AG04450 (cell line): ENCODE measurements around the gene KIAA2012. TPM values are rescaled to one million over a fixed set of nuclear protein-coding genes. Genes with fewer than 3 reads are reported as not detected.

Experiments used
- CTCF ChIA-PET: fragments of 300-600, 350-600 bp; formaldehyde crosslinking; extraction: SDS; loops from one replicate; lab custom pipeline; 2022; ENCODE audit warnings: antibody characterized with exemption, inconsistent platforms; lab: Charles Lee
- POLR2A ChIA-PET: fragments of 350-600 bp; formaldehyde crosslinking; extraction: SDS; loops from one replicate; lab custom pipeline; 2021; ENCODE audit warnings: antibody characterized with exemption, inconsistent platforms; lab: Yijun Ruan, JAX
- DNase-seq: peaks from one replicate; pipeline ENCODE4 v3.0.0-alpha.2; 2011; ENCODE audit warnings: low read depth, low spot score
- H3K27ac ChIP-seq: one replicate; pipeline ENCODE4 v1.5.1; 2012; ENCODE audit warnings: low read depth, low read length, control low read depth
- H3K27me3 ChIP-seq: one replicate; pipeline ENCODE4 v1.6.0; 2012; ENCODE audit warnings: low read length; ENCODE audit not compliant: control insufficient read depth, insufficient read depth
- H3K4me3 ChIP-seq: 2 replicates; pipeline ENCODE4 v1.5.1; 2011; ENCODE audit warnings: mild to moderate bottlenecking, low read depth, low read length, control low read depth
- H3K9me3 ChIP-seq: 2 replicates; pipeline ENCODE4 v1.5.1; 2012; ENCODE audit warnings: low read length; ENCODE audit not compliant: control insufficient read depth, insufficient read depth
- CTCF ChIP-seq: IDR thresholded peaks from 2 replicates; pipeline ENCODE4 v1.5.1; 2011; ENCODE audit warnings: low read depth, low read length, control low read depth, inconsistent platforms
- polyA plus RNA-seq: library from polyadenylated mRNA; depleted of rRNA; stranded (reverse); fragments of >200 nt; gene quantifications from 2 replicates; pipeline ENCODE4 v1.2.3, GENCODE V29; 2011

The KIAA2012 gene
- polyA plus RNA-seq, 1 experiment, result 0.12 TPM

- no peak for DNase-seq
- Histone ChIP-seq H3K9me3 (no peaks in the 10 kb centered on the region), H3K27ac (no peak overlapping the region), H3K27me3 (no peaks in the 10 kb centered on the region), H3K4me3 (no peak overlapping the region)
- TF ChIP-seq CTCF, result no peak
- ChIA-PET CTCF (interaction anchor here (1.2 kb wide), 1 partner anchor 8 kb away, joined by 3 read pairs; no protein-coding TSS in a partner anchor), POLR2A (interaction anchor here (0.6 to 1.2 kb wide), 2 partner anchors 42 to 412 kb away, joined by 3 to 5 read pairs; no protein-coding TSS in a partner anchor)
These were observed 113.7 kb downstream of the KIAA2012 start for GRCh38 chr2:202186641-202187202.

- no peak for TF ChIP-seq CTCF
- no peaks in the 10 kb centered on the region for H3K9me3 ChIP-seq
- ChIA-PET POLR2A (no interaction called here), CTCF (interaction anchor here (1.2 kb wide), 1 partner anchor 9 kb away, joined by 3 read pairs; no protein-coding TSS in a partner anchor)
- H3K4me3 ChIP-seq, result no peak overlapping the region
- no peaks in the 10 kb centered on the region for H3K27me3 ChIP-seq
- H3K27ac ChIP-seq, result no peak overlapping the region
- DNase-seq, result no peak
These were observed 114.5 kb downstream of the KIAA2012 start for GRCh38 chr2:202187570-202187969.

- CTCF ChIA-PET, result interaction anchor here (1.3 kb wide), 1 partner anchor 15 kb away, joined by 3 read pairs; no protein-coding TSS in a partner anchor
These were observed 120.2 kb downstream of the KIAA2012 start for GRCh38 chr2:202193305-202193704.

DNA sequence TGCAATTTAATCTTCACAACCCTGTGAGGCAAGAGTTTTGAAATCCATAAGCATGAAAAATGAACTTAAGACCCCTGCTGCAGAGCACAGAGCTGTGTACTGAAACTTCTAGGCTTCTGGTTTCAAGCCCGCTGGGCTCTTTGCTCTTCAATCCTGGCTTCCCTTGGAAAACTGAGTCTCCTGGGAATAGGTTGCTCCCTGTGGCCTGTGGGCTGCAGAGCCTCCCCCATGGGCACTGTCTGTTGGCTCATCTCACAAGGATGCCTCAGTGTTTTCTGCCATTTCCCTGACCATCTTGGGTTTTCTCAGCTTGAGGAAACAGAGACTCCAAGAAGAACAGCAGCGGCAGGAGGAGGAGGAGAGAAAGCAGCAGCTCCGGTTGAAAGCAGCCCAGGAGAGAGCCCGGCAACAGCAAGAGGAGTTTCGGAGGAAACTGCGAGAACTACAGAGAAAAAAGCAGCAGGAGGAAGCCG, 120.9 kb downstream of the KIAA2012 start:
- no peak for DNase-seq
- Histone ChIP-seq H3K4me3 (no peak overlapping the region), H3K9me3 (no peaks in the 10 kb centered on the region; the same call in 1 of the 2 replicates), H3K27me3 (no peaks in the 10 kb centered on the region), H3K27ac (no peak overlapping the region)
- TF ChIP-seq CTCF, result no peak
- ChIA-PET CTCF (interaction anchor here (0.7 to 1.3 kb wide), 2 partner anchors 14 to 15 kb away, joined by 3 read pairs; no protein-coding TSS in a partner anchor), POLR2A (no interaction called here)

More at GRCh38 chr2:202193305-202193704, 120.2 kb downstream of the KIAA2012 start:
- no peak for DNase-seq
- Histone ChIP-seq H3K9me3 (no peaks in the 10 kb centered on the region; the same call in 1 of the 2 replicates), H3K4me3 (no peak overlapping the region), H3K27me3 (no peaks in the 10 kb centered on the region), H3K27ac (no peak overlapping the region)
- TF ChIP-seq CTCF, result no peak
- POLR2A ChIA-PET, result no interaction called here

DNA sequence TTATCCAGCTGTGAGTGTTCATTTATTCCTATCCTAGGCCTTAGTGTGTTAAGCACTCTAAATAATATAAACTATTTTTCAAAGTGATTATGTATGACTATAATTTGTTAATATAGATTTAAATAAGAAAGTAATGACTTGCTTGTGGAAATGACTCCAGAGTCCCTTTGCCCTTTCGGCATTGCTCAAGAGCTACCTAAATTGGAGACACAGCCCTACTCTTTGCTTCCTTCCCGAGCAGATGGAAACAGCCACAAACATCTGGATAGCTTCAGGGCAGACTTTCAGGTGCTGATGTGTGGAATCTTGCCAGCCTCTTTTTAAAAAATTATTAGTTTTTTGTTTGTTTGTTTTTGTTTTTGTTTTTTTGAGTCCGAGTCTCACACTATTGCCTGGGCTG, 121.4 kb downstream of the KIAA2012 start:
- TF ChIP-seq CTCF, result no peak
- POLR2A ChIA-PET, result no interaction called here
- DNase-seq, result no peak
- CTCF ChIA-PET, result interaction anchor here (0.7 to 1.3 kb wide), 2 partner anchors 15 to 16 kb away, joined by 3 read pairs; no protein-coding TSS in a partner anchor
- Histone ChIP-seq H3K27me3 (no peaks in the 10 kb centered on the region), H3K27ac (no peak overlapping the region), H3K9me3 (no peaks in the 10 kb centered on the region; the same call in 1 of the 2 replicates), H3K4me3 (no peak overlapping the region)
